NCI-H2107 treated with DMSO at 0.1 percent for 48 hours (cell line): Measurements from ENCODE around the gene GALNT10.

Experiments
- DNase-seq: peaks from one replicate; lab custom pipeline; 2025; ENCODE audit not compliant: unreplicated experiment; lab: John Stamatoyannopoulos, UW

The GALNT10 gene

DNA sequence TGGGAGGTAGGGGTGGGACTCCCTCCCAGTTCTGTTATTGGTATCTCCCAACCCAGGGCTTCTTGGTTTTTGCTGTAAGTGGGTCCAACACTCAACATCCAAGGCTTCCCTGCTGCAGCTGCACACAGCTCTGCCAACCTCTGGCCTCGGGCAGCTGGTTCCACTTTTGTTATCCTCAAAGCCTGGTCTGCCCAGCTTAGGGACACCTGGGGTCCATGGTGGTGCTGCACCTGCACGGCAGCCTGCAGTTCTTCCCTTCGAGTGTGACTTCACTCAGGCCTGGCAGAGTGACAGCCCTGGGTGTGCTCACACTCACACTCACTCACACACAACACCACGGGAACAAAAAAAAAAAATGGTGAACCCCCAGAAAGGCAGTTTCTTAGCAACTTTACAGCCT lies 239.9 kb downstream of the GALNT10 start:
- no peak for DNase-seq

DNA sequence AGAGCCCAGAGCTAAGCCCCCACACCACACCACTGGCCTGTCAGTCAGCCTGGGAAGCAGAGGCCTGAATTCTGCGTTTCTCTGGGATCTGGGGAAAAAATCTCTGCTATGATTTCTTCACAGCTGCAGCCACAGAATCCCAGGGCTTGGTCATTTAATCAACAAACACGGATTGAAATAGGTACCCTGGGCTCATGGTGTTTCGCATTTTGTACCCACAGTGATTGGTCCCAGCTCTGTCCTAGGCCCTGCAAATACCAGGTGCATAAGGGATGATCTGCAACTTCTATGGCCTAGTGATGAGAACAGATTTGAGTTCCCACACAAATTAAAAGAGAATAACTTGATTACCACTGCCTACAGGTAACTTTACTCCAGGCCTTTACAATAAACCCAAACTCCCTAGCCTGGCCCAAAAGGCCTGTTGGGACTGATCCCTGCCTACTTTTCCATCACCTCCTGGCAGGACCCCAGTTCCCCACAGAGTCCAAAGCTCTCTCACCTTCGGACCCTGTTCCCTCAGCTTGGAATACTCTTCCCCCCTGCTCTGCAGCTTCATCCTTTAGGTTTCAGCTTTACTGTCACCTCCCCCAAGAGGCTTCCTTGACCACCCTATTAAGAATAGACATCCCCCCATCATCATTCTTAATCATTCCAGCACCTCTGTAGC lies 240.6 kb downstream of the GALNT10 start:
- no peak for DNase-seq

DNA sequence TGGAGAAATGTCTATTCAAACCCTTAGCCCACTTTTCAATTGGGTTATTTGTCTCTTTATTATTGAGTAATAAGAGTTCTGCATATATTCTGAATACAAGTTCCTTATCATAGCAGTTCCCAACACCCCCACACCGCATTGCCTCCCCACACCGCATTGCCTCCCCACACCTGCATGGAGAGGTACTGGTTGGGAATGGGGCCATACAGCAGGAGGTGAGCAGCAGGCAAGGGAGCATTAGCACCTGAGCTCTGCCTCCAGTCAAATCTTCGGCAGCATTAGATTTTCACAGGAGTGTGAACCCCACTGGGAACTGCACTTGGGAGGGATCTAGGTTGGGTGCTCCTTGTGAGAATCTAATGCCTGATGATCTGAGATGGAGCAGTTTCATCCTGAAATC lies 244.7 kb downstream of the GALNT10 start:
- DNase-seq = no peak

DNA sequence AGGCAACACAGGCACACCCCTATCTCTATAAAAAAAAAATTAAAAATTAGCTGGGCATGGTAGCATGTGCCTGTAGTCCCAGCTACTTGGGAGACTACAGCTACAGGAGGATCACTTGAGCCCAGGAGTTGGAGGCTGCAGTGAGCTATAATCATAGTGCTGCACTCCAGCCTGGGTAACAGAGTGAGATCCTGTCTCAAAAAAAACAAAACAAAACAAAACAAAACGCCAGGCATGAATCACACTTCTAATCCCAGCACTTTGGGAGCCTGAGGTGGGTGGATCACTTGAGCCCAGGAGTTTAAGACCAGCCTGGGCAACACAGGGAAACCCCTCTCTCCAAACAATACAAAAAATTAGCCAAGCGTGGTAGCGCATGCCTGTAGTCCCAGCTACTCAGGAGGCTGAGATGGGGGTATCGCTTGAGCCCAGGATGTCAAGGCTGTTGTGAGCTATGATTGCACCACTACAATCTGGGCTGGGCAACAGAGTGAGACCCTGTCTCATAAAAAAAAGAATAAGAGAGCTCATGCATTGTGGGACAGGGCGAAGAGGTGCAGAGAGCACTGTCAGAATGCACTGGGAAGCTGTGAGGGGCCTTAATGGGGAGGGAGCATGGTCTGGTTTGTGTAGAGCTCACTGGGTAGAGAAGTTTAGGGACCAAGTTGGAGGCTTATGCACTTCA lies 246.9 kb downstream of the GALNT10 start:
- DNase-seq = no peak

DNA sequence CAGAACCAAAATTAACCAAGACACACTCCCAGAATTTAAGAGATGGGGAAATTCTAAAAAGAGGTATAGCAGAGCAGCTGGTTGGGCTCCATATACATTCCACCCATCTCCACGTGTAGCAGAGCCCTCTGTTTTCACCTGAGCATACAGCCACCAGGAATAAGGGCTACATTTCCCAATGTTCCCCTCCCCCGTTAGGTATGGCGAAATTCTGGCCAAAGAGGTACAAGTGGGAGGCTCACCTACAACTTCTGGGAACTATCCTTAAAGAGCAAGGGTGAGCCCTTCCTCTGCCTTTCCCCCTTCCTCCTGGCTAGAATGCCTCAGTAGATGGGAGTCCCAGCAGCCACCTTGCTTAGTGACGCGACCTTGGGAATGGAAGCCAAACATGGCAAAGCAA lies 250.0 kb downstream of the GALNT10 start:
- DNase-seq = no peak

DNA sequence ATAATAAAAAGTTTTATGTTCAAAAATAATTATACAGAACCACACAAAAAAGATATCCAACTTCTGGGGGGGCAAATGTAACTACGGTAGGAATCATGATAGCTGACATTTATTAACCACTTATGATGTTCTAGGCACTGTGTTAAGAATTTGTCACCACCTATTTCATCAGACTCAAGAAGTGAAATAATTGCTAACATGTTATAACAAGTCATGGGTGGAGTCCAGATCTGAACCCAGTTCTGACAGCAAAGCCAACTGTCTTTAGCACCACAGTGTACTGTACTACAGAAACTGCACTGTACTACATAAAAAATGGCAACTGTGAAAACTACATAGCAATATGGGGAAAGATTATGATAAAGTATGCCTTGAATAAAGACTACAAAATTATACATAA lies 252.3 kb downstream of the GALNT10 start:
- DNase-seq = no peak

DNA sequence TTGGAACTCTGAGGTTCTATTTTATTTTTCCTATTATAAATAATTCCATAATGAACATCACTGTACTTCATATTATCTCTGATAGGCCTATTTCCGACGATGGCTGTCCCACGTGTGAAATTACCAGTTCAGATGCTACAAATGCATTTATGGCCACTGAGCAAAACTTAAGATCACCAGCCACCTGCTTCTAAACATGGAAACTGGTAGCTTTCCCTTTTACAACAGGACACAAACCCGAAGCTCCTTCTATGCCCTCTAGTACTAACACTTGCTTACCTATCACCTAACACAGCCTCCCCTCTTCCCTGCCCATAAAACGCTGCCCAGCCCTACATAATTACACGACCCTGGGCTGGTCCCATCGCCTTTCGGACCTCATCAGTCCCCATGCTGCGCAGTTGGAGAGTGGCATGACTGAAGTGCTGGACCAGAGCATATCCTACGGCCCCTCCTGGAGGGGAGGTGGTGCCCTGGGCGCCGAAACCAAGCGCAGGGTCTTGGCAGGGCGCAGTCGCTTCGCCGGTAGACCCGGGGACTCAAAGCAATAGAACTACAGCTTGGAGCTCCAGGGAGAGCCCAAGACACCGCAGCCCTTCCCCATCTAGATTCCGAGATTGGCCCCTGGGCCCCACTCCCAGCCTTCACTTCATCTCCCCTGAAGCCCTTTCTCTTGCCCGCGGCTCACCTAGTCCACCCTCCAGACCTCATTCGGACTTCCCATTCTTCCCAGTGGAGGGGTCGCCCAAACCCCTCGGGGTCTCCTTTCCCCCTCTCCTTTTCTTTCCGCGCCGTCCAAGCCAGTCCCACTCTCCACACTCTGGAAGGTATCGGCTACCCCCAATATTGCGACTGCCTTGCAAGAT lies 254.3 kb downstream of the GALNT10 start:
- DNase-seq = no peak

DNA sequence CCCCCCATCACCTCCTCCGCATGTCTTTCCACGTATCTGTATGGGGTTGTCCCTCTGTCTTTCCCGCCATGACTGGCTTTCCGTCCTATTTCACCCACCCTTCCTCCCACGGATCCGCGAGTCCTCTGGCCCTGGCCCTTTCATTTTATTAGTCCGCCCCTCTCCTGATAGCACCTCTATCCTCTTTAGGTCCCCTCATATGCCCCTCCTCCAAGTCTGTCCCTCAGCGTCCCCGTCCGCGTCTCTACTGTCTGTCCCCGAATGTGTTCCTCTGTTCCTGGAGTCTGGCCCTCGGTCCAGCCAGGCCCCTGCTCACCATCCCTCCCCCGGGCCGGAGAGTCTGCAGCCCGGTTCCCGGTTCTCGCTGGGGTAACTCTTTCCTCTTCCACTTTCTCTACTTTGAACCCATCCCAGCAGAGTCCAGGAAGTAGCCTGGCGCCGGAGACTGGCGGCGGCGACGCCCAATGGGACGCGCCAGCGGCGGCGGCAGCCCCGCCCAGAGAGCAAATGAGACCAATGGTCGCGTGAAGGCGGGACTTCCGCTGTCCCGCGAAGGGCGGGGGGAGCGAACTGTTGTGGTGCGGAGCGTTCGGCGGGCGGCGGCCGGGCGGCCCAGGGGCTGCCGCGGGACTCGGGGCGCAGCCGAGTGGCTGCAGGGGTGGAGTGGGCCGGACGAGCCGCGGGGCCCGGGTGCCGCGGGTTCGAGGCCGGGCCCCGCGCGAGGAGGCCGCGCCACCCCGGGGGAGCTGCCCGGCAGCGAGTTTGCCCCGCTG lies 255.1 kb downstream of the GALNT10 start, which contains the start of gene SAP30L:
TSS of gene SAP30L (plus strand) at position 576 of the 773 bp plus-strand sequence. CDS start 608 bp downstream, outside the sequence.
- DNase-seq = peak; percentile 37

DNA sequence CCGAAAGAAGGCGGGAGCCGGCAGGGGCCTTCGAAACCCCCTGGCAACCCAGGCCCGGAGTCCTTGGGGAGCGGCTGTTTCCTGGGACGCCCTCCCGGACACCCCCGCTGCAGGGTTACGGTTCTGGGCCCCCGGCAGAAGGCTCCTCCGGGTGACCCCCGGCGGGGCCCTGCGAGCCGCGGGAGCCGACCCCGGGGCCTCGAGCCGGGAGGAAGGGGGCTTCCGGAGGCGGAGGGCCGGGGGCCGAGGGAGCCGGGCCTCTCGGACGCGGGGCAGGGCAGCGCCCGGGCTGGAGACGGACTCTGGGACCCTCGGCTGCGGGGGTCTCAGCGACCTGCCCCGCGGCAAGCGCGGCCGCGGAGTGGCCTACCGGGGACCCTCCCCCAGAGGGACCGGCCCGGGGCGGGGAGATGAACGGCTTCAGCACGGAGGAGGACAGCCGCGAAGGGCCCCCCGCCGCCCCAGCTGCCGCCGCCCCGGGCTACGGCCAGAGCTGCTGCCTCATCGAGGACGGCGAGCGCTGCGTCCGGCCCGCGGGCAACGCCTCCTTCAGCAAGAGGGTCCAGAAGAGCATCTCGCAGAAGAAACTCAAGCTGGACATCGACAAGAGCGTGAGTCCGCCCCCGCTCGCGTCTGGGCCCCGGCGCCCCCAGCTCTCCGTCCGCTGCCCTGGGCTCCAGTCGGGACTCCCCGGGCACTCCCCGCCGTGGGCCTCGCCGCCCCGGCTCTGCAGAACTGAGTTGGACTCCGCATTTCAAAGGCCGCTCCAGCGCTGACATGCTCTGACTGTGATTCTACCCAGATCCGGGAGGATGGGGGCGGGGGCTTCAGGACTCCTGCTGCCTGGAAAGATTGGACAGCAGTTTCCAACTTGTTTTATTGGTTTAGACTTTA lies 255.9 kb downstream of the GALNT10 start:
- no peak for DNase-seq

DNA sequence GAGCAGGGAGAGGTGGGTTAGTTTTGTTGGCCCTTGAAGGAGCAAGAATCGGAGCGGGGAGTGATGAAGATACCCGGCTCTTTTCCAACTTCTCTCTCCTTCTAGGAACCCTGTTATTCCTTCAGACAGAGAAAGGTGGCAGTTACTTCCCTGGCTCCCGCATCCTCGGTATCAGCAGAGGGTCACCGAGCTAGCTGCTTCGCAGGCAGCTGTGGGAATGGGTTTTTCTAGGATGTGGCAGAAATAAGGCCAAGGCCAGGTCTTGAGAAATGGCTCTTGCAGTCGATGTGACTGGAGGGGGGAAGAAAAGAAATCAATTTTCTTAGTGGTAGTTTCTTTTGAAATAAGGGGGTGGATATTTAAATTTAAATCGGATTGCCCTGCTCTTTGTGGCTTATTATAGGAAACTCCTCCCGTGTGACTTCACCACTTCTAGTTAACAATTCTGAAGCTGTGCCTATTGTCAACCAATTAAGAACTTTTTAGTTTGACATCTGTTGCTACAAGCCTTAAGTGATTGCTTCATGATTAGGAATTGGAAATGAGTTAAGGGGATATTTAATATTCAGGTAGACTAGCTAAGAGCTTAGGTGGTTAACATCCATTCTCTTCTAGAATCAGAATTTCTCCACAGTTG lies 256.7 kb downstream of the GALNT10 start:
- no peak for DNase-seq

DNA sequence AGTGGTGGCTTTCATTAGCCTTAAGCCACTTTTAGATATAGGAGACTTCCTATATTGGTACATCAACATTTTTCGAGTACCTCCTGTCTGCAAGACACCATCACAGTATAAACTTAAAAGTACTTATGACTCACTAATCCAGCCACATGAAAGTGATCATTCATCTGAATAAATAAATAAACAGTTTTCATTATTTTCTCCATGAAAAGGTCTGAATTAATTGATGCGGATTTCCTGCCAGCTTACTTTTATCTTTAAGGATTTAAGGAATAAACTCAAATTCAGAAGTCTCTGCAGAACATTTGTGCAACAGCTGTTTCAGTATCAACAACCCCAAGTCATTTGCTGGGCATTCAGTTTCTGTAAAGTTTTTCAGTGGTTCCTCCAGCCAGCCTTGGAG lies 259.3 kb downstream of the GALNT10 start:
- DNase-seq = no peak

DNA sequence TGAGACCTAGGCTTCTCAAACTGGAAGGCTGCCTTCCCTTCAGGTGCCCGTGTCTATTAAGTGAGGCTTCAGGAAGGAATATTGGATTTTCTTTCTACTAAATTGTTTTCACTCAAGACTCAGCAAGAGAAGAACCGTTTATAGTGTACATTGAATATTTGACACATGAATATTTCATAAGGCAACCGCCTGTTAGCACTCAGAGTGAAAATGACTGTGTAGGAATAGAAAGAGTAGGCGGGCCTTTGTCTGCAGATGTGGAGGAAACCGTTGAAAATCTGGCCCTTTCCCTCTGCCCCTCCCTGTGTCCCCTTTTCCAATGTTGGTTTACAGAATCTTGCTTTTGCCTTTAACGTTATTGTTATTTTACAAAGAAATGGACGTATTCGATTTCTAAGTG lies 261.4 kb downstream of the GALNT10 start:
- no peak for DNase-seq

DNA sequence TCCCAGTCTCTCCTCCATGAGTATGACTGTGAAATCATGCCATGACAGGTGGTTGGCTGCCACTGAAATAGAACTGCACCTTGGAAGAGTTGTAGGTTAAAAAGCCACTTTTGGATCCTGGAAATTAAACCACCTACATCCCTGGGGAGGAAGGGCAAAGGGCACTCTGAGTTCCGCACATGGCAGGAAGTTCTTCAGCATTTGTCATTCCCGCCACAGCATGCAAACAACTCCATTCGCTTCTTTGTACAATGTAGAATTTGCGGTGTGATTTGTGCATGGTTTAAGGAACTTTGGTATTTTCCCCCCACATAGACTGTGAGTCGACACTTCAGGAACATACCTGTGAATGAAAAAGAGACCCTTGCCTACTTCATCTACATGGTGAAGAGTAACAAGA lies 265.1 kb downstream of the GALNT10 start:
- DNase-seq = no peak

DNA sequence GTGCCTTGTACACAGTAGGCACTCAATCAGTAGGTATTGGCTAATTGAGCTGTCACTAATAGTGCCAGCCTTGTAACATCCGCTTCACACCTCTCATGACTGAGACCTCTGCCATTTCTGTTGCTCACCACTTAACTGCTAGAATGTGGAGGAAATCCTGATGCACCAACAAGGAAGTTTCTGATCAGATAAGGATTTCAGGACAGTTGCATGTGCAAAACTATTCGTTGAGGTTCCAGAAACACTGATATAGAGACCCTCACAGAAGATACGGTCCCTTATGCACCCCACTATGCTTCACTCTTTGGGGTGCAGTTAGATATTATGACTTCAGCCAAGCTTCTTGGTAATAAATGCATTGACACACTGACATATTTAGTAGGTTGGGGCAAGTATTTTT lies 266.0 kb downstream of the GALNT10 start:
- no peak for DNase-seq

DNA sequence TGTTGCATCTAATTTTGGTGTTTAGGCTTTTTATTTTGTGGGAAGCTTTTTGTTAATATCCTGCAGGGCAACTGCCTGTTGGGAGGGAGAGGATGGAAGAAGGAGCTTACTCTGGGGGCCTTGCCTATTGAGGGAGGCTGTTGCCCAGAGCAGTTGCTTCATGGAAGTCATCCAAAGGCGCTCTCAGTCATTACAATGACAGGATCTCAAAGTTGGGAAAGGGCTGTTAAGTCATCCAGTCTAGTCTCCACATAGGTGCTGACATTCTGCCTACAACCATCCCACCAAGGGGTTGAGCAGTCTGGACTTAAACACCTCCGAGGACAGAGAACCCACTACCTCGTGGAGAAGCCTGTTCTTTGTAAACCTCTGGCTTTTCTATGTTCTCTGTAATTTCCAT lies 268.5 kb downstream of the GALNT10 start:
- DNase-seq = no peak

DNA sequence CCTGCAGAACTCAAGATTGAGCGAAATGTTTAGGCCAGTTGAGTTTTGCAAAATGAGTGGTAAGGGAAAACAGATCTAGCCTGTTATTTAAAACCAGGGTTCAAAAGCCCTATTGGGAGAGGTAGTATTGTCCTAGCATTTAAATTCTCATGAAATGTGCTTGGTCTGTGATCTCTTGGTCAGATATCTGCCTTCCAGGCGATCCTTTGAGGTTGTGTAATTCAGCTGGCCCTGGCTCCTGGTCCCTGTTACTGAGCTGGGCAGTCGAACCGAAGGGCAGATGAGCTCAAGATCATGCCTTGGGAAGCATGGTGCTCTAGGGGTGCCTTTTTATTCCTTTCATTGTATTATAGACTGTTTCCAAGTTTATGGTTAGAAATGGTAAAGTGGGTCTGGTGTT lies 269.6 kb downstream of the GALNT10 start:
- no peak for DNase-seq

DNA sequence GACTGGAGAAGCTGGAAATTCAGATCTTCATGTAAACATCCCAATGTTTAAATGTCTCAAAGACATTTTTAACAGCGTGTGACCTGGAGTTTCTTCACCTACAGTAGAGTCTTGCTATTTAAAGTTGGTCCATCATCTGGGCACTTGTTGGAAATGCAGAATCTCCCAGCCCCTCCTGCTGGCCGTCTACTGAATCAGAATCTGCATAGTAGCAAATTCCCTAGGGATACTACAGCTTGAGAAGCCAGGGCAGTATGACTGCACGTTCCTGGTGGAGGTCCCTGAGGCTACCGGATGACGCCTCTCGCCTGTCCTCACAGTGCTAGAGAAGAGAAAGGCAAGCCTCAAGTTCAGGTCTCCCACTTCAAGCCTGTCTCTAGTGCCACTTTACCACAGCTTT lies 271.0 kb downstream of the GALNT10 start:
- no peak for DNase-seq

DNA sequence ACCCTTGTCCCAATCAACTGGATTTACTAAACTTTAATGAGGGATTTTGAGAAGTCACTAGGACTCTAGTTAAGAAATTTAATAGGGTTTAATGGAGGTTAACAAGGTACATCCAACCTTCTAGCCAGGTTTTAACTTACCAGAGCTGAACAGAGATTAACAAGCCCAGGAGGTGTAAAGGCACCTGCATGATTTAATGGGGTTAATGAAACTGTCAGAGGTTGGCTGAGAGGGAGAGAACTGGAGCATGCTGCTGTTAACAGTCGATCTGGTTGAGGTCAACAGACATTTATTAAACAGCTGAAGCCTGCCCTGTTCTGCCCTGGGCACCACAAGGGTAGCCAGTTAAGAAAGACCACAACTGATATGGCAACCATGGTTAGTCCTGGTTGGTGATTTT lies 273.9 kb downstream of the GALNT10 start:
- no peak for DNase-seq

DNA sequence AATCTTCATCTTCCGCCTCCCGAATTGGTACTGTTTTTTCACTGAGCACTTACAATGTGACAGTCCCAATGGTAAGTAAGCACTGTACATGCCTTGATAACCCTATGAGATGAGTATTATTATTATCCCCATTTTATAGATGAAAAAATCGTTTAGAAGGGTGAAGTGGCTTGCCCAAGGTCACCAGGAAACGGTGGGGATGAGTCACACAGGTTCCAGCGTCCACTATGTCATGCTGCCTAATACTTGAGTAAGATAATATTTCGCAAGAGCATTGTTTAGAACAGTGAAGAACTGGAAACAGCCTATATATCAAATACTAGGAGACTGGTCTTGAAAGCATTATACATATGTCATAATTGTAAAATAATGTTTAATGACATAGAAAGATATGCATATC lies 274.6 kb downstream of the GALNT10 start:
- DNase-seq = no peak

DNA sequence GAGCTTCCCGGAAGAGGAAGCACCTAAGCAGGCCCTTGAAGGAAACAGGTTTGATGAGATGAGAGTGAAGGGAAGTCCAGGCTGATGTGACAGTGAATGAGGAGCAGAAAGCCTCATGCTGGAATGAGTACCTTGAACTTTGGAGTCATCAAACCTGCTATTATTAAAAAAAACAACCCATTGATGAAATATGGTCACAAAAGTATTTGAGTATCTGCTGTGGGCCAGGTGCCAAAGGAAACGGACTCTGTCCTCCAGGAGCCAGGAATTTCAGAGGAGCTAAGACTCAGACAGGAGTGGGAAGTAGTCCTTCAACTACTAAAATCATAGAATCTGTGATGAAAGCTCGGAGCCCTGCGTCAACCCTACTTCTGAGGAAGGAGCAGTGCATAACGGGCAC lies 275.6 kb downstream of the GALNT10 start:
- DNase-seq = no peak
